Measurements from ENCODE around the gene UPK3A.

GRCh38 chr22:45248832-45249561 lies 35.8 kb upstream of the UPK3A start:
- no peak for TF ChIP-seq CTCF (conservative IDR thresholded peaks at IDR 0.05)
- no peak for TF ChIP-seq ZFX (IDR thresholded peaks at IDR 0.05)
